Superior temporal gyrus (tissue), 1 donor: ENCODE measurements around the gene ATAD5.
"Not testable (repeated sequence)": the region's sequence is repeated elsewhere in the genome, so short reads cannot be mapped to it uniquely, and the experiment has no call there.

Experiments
- DNase-seq: peaks from one replicate; pipeline ENCODE4 v3.0.0-alpha.2; 2016; ENCODE audit errors: extremely low spot score

ATAD5 gene

GRCh38 chr17:30831663-30832437 lies at the start of gene ATAD5:
Gene ATAD5, plus strand, starts transcription at chr17:30831966. Its CDS starts 382 bp downstream, at chr17:30832348.
- peak; percentile 96 for DNase-seq

GRCh38 chr17:30782206-30782605 lies 49.6 kb upstream of the ATAD5 start:
- DNase-seq, result no peak

GRCh38 chr17:30788918-30789317 lies 42.8 kb upstream of the ATAD5 start:
- no peak for DNase-seq

DNA sequence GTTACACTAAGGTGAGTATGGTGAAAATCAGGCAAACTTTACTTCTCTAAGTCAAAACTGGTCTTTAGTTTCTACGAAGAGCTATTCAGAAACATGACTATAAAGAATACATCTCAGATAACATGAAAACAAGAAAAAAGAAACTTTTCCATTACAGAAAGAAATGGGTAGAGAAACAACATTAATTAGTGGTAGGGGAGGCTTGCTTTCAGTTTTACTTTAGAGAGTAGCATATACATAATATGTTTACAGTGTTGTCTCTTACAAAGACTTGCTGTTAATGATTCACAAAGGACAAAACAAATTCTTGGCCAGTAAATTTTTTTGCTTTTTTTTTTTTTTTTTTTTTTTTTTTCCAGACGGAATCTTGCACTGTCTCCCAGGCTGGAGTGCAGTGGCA lies 41.5 kb upstream of the ATAD5 start:
- no peak for DNase-seq

GRCh38 chr17:30793282-30793977 lies 38.3 kb upstream of the ATAD5 start:
- no peak for DNase-seq

GRCh38 chr17:30794372-30794771 lies 37.4 kb upstream of the ATAD5 start:
- no peak for DNase-seq

DNA sequence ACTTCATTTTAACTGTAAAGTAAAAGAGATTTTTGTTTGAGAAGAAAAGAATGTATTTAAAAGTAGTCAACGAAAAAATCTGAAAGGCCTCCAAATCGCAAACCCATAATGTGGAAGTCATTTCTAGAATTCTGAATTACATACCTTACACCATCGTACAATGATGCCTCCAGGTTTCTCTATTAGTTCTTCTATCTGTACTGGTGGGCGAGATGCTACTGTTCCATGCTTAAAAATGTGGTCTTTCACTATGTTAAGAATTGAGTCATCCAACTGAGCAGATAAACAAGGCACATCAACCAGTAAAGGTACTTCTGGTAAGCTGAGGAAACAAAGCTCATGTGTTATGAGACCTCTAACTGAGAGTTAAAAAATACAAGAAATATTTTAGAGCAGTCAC lies 35.8 kb upstream of the ATAD5 start:
- DNase-seq, result no peak

- no peak for DNase-seq
Measured at GRCh38 chr17:30801671-30802070, 30.1 kb upstream of the ATAD5 start.

- DNase-seq, result no peak
Measured at GRCh38 chr17:30805944-30806456, 25.8 kb upstream of the ATAD5 start.

GRCh38 chr17:30807896-30808295 lies 23.9 kb upstream of the ATAD5 start:
- DNase-seq, result no peak

- DNase-seq, result no peak
Measured at GRCh38 chr17:30808785-30809286, 22.9 kb upstream of the ATAD5 start.

- no peak for DNase-seq
Measured at GRCh38 chr17:30809867-30810266, 21.9 kb upstream of the ATAD5 start.

- DNase-seq, result no peak
Measured at GRCh38 chr17:30812218-30813177, 19.3 kb upstream of the ATAD5 start.

GRCh38 chr17:30814236-30814635 lies 17.5 kb upstream of the ATAD5 start:
- not testable (repeated sequence) for DNase-seq

- not testable (repeated sequence) for DNase-seq
Measured at GRCh38 chr17:30814860-30815259, 16.9 kb upstream of the ATAD5 start.

GRCh38 chr17:30816165-30816564 lies 15.6 kb upstream of the ATAD5 start:
- DNase-seq, result no peak

GRCh38 chr17:30819971-30820705 lies 11.6 kb upstream of the ATAD5 start:
- no peak for DNase-seq

GRCh38 chr17:30821871-30822723 lies 9.7 kb upstream of the ATAD5 start:
- DNase-seq, result no peak

GRCh38 chr17:30822919-30823318 lies 8.8 kb upstream of the ATAD5 start:
- not testable (repeated sequence) for DNase-seq

- no peak for DNase-seq
Measured at GRCh38 chr17:30823421-30823820, 8.3 kb upstream of the ATAD5 start.
